GM21423 (cell line): ENCODE results near the gene TCP11L2.

ENCODE experiments used
- ATAC-seq: cut with Tn5 transposase; IDR thresholded peaks from one replicate; pipeline ENCODE4 v1.9.1; 2021; ENCODE audit warnings: mild to moderate bottlenecking, moderate library complexity; ENCODE audit not compliant: unreplicated experiment

Gene TCP11L2

DNA sequence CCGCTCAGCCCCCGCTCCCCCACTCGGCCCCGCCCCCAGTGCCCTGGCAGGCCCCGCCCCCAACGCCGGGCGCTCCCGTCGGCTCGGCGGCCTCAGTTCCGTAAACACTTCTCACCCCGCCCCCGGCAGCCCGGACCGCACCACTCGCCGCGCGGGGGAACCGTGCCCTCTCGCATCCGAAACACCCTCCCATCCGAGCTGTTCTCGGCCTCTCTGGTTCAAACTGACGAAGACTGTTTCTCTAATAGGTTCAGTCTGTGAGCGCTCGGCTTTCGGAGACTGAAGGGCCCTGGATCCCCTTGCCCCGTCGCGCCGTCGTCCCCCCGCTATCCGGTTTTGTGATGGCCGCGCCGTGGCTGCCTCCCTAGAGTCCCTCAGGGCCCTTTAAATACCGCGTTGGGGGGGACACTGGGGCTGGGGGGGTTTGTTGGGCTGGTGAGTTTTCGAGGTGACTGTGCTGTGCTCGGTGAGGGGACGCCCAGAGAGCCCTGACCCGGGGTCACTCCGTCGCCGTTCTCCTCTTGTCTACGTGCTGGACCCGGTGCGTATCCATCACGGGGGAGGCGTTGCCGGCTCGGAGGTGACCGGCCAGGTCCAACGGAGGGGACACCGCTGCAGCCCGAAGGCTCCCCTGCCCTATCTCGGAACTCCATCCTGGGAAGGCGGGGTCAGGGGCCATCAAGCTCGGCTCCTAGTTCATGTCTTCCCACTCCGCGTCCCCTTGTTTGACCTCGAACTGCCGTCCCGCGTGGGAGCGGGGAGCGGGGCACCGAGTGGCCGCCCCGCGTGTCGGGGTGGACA, at the start of gene TCP11L2:
Gene TCP11L2 (plus strand): TSS at position 333 of the 801 bp plus-strand sequence. CDS start 8,343 bp downstream, outside the sequence.
- peak; percentile 61 for ATAC-seq

DNA sequence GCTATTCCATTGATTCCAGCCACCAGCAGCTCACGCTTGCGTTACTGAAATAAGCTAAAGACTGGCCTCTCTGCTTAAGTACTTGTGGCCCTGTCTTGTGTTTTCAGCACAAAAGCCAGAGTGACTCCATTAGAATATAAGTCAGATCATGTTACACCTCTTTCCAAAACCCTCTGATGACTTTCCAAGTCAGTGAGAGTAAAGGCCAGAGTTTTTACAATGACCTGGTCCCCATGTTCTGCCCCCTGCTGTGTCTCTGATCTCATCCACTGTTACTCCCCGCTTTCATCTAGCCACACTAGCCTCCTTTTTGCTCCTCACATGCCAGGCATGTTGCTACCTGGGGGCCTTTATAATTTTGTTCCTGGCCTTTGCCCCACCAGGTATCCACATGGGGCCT, 47.8 kb upstream of the TCP11L2 start:
- no peak for ATAC-seq

DNA sequence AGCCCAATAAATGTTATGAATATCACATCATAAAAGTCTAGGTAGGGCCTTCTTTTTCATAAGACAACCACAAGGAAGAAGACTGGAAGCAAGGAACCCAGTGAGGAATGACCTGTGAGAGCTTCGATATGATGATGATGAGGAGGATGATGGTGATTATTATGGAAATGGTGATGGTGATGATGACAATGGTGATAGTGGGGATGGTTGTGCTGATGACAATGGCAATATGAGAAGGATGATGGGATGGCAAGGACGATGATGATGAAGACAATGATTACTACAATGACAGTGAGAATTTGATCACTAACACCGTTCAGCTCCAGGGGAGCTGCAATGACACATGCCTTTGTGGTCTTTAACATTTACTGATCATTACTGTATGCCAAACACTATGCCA, 47.0 kb upstream of the TCP11L2 start:
- no peak for ATAC-seq

DNA sequence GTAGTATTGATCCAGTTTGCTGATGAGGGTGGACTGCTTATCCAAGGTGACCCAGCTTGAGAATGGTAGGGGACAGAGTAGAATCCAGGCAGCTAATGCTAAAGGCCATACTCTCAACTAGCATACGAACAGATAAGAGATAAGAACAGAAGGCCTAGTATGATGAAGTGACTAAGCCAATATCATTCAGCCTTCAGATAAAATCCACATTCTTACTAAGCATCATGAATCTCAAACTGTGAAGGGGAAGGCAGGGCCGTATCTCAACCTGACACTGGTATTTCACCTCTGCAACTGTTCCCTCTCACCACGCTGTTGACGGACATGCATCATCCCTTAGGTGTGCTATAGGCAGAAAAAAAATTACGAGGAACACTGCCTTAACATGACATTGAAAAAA, 46.6 kb upstream of the TCP11L2 start:
- ATAC-seq, result no peak

DNA sequence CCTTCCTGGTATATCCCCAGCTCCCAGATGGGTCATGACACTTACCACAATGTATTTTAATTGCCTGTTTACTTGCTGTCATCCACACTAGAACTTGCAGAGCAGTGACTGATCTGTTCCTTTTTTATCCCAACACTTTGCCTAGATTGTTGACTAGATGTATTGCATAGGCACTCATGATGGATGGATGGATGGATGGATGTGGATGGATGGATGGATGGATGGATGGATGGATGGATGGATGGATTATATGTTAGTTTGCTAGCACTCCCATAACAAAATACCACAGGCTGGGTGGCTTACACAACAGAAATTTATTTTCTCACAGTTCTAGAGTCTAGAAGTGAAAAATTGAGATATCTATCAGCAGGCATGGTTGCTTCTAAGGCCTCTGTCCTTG, 46.0 kb upstream of the TCP11L2 start:
- ATAC-seq, result no peak

DNA sequence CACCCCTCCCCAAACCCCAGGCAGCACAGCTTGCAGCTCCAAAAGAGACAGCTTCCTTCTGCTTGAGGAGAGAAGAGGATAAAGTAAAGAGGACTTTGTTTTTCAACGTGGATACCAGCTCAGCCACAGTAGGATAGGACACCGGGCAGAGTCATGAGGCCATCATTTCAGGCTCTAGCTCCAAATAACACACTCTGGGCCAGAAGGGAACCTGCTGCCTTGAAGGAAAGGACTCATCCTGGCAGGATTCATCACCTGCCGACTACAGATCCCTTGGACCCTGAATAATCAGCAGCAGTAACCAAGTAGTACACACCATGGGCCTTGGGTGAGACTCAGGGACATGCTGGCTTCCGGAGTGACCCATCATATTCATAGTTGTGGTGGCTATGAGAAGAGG, 44.3 kb upstream of the TCP11L2 start:
- no peak for ATAC-seq

DNA sequence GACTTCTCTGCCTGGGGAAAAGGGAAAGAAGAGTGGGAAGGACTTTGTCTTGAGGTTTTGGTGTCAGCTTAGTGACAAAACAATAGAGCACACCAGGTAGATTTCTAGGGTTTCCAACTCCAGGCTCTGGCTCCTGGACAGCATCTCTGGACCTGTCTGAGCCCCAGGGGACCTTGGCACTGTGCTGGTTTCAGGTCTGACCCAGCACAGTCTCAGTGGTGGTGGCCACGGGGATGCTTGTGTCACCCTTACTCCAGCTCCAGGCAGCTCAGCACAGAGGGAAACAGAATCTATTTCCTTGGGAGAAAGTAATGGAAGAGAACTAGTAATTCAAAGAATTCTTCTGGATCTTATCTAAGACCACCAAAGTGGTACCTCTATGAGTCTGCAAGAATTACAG, 43.6 kb upstream of the TCP11L2 start:
- ATAC-seq, result no peak

DNA sequence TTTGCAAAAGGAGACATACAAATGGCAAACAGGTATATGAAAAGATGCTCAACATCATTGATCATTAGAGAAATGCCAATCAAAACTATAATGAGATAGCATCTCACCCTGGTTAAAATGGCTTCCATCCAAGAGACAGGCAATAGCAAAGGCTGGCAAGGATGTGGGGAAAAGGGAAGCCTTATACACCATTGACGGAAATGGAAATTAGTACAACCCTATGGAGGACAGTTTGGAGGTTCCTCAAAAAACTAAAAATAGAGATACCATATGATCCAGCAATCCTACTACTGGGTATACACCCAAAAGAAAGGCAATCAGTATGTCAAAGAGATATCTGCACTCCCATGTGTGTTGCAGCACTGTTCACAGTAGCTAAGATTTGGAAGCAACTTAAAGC, 37.4 kb upstream of the TCP11L2 start:
- ATAC-seq, result no peak

DNA sequence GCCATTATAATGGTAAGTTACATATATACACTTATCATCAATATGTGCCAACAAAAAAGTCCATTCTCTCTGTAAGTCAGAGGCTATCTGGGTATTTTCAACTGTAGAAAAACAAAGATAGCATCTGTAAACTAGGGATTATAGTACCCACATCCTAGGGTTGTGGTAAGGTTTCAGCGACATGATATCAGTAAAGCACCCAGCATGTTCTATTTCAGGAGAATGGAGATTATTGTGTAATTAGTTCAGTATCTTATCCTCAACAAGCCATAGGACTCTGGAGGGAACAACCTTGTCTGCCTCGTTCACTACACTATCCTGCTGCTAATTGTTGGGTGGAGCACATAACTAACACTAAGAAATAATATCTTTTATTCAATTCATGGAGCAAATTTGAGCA, 35.0 kb upstream of the TCP11L2 start:
- no peak for ATAC-seq

DNA sequence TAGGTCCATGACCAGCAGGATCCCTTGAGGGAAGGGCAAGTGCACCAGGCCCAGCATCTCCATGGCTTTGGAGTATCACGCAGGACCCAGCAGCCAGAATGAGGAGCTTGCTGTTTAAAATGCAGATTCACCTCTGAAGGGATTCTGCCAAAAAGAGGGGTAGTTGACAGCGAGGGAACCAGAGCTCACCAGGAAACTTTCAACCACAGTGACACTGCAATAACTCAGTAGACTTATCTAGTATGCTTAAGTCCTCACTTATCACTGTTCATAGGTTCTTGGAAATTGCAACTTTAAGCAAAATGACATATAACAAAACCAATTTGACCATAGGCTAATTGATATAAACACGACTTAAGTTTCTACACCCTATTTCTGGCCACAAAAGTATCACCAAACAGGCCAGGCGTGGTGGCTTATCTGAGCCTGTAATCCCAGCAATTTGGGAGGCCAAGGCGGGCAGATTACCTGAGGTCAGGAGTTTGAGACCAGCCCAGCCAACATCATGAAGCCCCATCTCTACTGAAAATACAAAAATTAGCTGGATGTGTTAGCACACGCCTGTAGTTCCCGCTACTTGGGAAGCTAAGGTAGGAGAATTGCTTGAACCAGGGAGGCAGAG, 33.3 kb upstream of the TCP11L2 start:
- no peak for ATAC-seq

DNA sequence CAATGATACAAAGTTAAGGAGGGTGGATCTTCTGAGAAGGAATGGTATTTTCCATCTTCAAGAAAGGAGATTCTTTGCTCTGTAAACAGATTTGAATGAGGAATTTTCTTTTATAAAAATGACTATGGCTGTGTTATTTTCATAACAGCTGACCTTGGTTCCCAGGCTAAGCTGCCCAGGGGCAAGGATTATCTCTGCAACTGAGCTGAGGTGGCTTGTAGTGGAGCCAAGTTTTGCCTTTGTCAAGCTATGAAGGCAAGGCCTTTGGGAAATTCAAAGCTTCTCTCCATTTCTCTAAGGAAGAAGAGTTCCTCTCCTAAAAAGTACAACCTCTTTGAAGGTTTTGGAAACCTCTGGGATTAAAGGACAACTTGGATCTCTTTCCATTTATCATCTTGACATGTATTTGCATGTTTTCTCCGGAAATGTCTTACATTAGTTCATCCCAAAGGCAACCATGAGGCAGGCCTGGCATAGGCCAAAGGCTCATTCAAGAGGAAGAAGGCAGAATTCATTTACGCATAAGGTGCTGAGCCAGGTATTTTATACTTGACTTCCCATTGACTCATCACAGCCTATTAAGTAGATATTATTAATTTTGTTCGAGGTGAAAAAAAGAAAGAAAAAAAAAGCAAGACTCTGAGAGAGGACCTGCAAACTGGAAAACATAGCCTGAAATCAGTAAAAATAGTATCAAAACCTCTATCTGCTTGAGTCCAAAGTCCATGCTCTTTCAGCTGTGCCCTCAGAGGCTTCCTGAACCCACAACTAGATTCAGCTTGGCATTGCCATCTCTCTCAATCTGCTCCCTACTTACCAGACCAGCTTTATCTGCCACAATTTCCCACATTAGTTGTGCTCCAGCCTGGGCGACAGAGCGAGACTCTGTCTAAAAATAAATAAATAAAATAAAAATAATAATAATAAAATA, 30.7 kb upstream of the TCP11L2 start:
- no peak for ATAC-seq

DNA sequence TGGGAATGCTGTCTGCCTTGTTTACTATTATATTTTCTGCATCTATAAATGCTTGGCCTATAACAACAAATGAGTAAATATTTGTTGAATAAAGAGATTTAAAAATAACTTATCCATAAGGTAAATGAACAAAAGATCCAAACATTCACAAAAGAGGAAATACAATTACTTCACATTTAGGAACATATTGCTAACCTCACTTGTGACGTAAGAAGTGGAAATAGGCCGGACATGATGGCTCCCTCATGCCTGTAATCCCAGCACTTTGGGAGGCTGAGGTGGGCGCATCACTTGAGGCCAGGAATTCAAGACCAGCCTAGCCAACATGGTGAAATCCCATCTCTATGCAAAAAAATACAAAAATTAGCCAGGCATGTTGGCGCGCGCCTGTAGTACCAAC, 29.0 kb upstream of the TCP11L2 start:
- no peak for ATAC-seq

DNA sequence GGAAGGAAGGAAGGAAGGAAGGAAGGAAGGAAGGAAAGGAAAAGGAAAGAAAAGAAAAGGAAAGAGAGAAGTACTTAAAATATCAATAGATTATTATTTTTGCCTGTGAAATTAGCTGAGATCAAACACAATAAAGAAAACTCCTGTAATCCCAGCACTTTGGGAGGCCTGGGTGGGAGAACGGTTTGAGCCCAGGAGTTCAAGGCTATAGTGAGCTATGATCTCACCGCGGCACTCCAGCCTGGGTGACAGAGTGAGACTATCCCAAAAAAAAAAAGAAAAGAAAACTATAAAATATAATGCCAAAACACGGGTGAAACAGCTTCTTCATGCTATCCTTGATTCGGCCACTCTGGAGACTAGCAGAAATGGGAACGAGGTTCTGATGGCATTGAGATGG, 28.5 kb upstream of the TCP11L2 start:
- no peak for ATAC-seq

DNA sequence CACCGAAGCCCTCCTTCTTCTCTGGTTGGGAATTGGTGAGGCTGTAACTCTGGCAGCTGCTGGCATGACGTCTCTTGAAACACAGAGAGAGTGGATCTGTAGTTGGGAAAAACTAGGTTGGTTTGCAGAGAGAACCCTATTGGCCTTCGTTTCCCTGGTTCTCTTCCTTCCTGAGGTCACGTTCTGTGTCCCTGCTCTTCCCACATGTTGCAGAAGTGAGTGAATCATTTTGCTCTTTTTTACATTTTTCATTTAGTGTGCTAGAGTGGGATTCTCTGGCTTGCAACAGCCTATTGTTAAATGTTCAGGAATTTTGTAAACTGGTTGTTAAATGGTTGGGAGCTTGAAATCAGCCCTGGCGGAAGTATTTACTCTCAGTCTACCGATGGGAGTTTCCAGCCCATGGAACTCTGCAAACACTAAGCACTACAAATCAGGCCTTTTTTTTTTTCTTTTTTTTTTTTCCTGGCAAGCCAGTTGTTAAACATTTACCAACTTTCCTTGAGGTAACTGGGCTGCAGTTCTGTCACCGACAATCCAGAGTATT, 27.9 kb upstream of the TCP11L2 start:
- peak; percentile 12 for ATAC-seq

DNA sequence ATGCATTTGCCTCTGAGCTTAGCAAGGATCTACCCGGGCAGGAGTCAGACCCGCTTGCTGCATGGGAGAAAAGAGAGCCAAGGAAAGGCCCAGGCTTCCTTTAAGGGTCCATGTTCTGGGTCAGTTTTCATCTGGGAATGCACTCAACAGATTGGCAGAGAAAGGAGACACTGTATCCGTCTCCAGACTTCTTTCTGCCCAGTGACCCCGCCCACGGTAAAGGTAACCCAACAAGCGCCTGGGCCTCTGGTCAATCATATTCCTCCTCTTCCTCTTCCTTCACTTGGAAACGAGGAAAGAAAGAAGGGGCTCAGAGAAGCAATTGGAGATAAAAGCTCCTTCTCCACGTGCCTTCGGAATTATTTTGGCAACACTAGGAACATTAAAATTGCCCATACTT, 27.1 kb upstream of the TCP11L2 start:
- no peak for ATAC-seq

DNA sequence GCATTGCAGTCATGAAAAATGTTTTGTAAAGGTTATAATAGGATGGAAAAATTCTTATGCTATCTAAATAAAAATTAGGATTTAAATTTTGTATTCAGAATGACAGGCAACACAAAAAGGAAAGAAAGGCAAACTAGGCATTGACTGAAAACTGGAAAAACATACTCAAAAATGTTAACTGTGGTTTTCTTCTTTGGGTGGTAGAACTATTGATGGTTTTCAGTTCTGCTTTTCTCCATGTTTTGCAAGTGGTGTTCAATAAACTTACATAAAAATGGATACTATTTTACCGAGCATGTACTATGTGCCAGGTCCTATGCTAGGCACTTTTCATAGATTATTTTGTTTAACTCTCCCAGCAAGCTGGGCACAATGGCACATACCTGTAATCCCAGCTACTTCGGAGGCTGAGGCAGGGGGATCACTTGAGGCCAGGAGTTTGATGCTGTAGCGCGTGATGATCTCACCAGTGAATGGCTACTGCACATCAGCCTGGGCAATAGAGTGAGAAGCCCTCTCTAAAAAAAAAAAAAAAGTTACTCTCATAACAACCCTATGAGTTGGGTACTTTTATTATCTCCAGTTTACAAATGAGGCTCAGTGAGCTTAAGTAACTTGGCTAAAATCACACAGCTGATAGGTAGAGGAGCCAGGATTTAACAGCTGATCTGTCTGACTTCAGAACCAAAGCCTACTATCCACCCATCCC, 26.3 kb upstream of the TCP11L2 start:
- peak; percentile 55 for ATAC-seq

DNA sequence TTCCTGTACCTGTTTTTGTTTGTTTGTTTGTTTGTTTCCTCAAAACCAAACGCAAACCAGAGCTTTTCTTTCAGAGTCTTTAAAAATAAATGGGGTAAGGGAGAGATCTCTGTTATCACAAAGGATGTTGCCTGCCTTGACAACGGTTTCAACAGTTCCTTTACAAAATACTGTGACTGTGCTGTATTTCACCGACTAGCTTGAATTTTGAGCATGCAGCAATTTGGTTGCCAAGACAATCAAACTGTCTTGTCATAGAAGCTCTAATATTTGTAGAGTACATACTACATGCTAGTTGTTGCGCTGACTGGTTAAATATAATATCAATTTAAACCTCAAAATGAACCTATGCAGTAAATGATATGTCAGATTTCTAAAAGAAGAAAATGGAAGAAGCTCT, 22.4 kb upstream of the TCP11L2 start:
- ATAC-seq, result no peak

DNA sequence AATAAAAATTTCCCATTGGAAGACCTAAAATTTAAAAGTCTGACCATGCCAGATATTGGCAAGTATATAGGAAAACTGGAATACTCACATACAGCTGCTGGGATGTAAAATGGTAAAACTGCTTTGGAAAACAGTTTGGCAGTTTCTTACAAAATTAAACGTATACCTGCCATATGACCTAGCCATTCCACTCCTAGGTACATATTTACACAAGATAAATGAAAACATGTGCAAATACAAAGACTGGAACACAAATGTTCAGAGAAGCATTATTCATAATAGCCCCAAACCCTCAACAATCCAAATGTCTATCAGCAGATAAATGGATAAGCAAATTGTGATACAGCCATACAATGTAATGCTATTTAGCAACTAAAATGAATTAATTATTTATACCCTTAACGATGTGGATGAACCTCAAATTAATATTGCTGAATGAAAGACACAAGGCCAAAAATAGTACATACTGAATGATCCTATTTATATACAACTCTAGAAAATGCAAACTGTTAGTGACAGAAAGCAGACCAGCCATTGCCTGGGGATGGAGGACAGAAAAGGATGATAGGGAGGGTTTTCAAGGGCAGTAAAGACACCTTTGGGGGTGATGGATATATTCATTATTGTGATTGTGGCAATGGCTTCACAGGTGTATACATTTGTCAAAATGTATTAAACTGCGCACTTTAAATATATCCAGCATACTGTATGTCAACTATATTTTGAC, 21.3 kb upstream of the TCP11L2 start:
- ATAC-seq, result no peak

DNA sequence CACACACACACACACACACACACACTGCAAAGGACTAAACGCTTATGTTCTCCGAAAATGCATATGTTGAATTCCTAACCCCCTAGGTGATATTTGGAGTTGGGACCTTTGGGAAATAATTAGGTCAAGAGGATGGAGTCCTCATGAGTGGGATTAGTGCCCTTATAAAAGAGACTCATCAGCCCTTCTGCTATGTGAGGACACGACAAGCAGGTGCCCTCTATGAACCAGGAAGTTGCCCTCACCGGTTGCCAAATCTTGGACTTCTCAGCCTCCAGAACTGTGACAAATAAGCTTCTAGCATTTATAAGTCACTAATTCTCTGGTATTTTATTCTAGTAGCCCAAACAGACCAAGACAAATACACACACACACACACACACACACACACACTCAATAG, 20.7 kb upstream of the TCP11L2 start:
- no peak for ATAC-seq
